ENCODE results near the gene CUL9.

The CUL9 gene

DNA sequence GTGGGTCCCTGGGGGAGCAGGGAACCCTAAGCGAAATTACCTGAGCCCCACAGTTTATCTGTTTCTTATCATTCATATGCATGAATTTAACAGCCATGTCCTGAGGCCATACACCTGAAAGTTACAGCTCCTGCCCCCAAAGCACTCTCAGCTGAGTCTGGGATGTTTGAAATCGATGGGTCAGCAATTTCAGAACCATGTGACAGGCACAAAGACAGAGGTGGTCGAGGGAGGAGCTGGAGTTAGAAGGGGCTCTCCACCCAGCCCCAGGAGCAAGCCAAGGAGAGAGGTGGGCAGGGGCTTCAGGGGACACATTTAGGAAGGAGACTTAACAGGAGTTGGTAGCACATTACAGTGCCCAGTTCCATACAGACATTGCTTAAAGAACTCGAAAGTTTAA lies 76.2 kb downstream of the CUL9 start:
- no peaks in the 10 kb centered on the region for H3K27me3 ChIP-seq (replicated peaks; ENCODE audit: control insufficient read depth, insufficient read depth, low read length)
- no peak for TF ChIP-seq CTCF (IDR thresholded peaks at IDR 0.05; ENCODE audit: insufficient read depth, low read length, poor library complexity, severe bottlenecking)
- DNase-seq (ENCODE audit: extremely low read depth, insufficient read length): no peak
- no peaks in the 10 kb centered on the region for H3K36me3 ChIP-seq (ENCODE audit: control insufficient read depth, insufficient read depth, low read length)
- no peak overlapping the region for H3K4me3 ChIP-seq (replicated peaks; ENCODE audit: low read depth, low read length)

GRCh38 chr6:43258807-43259686 lies 77.1 kb downstream of the CUL9 start:
- TF ChIP-seq CTCF (IDR thresholded peaks at IDR 0.05; ENCODE audit: insufficient read depth, low read length, poor library complexity, severe bottlenecking): no peak
- no peak for DNase-seq (ENCODE audit: extremely low read depth, insufficient read length)
- Histone ChIP-seq H3K36me3 (ENCODE audit: control insufficient read depth, insufficient read depth, low read length) (no peaks in the 10 kb centered on the region), H3K27me3 (replicated peaks; ENCODE audit: control insufficient read depth, insufficient read depth, low read length) (no peaks in the 10 kb centered on the region), H3K4me3 (replicated peaks; ENCODE audit: low read depth, low read length) (no peak overlapping the region)

GRCh38 chr6:43260791-43261190 lies 78.8 kb downstream of the CUL9 start:
- DNase-seq (ENCODE audit: extremely low read depth, insufficient read length): no peak
- no peak overlapping the region for H3K4me3 ChIP-seq (replicated peaks; ENCODE audit: low read depth, low read length)
- H3K27me3 ChIP-seq (replicated peaks; ENCODE audit: control insufficient read depth, insufficient read depth, low read length): no peaks in the 10 kb centered on the region
- no peak for TF ChIP-seq CTCF (IDR thresholded peaks at IDR 0.05; ENCODE audit: insufficient read depth, low read length, poor library complexity, severe bottlenecking)
- H3K36me3 ChIP-seq (ENCODE audit: control insufficient read depth, insufficient read depth, low read length): no peaks in the 10 kb centered on the region

DNA sequence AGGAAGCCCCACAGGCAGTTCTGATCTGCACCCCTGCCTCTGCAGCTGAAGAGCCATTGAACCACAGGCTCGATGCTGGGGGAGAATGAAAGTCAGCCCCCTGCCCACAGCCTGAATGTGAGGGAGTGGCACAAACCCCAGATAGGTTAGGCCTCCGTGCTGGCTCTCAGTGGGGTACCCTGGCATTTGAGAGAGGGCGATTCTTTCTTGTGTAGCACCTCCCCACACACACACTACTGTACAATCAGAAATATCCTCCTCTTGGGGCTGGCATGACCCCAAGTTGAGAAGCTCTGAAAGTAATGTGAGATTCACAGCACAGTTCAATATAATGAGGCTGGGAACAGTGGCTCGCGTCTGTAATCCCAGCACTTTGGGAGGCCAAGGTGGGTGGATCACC lies 79.2 kb downstream of the CUL9 start:
- Histone ChIP-seq H3K36me3 (ENCODE audit: control insufficient read depth, insufficient read depth, low read length) (no peaks in the 10 kb centered on the region), H3K4me3 (replicated peaks; ENCODE audit: low read depth, low read length) (no peak overlapping the region), H3K27me3 (replicated peaks; ENCODE audit: control insufficient read depth, insufficient read depth, low read length) (no peaks in the 10 kb centered on the region)
- TF ChIP-seq CTCF (IDR thresholded peaks at IDR 0.05; ENCODE audit: insufficient read depth, low read length, poor library complexity, severe bottlenecking): no peak
- DNase-seq (ENCODE audit: extremely low read depth, insufficient read length): no peak

DNA sequence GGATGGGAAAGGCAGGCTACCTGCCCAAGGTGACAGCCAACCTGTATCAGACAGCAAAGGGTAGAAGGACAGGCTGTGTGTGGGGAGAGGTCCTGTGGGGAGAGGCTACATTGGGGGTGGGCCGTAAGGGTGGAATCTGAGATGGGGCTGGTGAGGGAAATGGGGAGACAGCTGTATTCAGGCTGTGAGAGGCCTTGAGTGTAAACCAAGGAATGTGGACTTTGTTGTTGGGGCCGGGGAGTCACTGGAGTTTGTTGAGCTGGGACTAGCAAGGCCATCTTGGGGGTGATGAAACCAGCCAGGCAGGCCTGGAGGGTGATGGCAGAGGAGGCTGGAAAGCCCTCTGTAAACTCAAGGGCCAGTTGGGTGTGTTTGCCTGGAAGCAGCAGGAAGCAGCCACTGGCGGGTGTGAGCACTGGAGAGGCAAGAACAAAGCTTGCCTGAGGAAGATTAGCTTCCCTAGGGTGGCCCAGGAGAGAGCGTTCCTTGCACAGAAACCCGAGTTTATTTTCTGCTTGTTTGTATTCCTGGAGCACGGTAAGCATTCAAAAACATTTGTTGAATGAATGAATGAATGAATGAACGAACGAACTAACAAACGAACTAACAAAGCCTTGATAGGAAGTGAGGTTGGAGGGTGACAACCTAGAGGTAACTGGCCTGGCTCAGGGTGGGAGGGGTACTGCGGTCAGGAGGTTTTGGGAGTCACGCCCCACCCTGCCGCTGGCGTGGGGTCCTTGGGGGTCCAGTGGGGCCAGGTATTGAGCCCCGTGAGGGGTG lies 80.2 kb downstream of the CUL9 start:
- Histone ChIP-seq H3K4me3 (replicated peaks; ENCODE audit: low read depth, low read length) (no peak overlapping the region), H3K36me3 (ENCODE audit: control insufficient read depth, insufficient read depth, low read length) (no peaks in the 10 kb centered on the region), H3K27me3 (replicated peaks; ENCODE audit: control insufficient read depth, insufficient read depth, low read length) (no peaks in the 10 kb centered on the region)
- no peak for TF ChIP-seq CTCF (IDR thresholded peaks at IDR 0.05; ENCODE audit: insufficient read depth, low read length, poor library complexity, severe bottlenecking)
- DNase-seq (ENCODE audit: extremely low read depth, insufficient read length): no peak
